SK-N-MC (cell line): Measurements from ENCODE around the gene UNK.

ENCODE experiments used
- EZH2 ChIP-seq: fragments of 200-600 bp; sonication (generic); IDR thresholded peaks from one replicate; pipeline ENCODE4 v1.6.1; 2017; ENCODE audit warnings: antibody characterized with exemption
- FOXP2 ChIP-seq: optimal IDR thresholded peaks from 2 replicates; pipeline ENCODE3; 2011; ENCODE audit warnings: mild to moderate bottlenecking, moderate library complexity; ENCODE audit not compliant: insufficient read depth; ENCODE audit errors: extremely low read length, control extremely low read depth
- POLR2AphosphoS5 ChIP-seq: IDR thresholded peaks from 2 replicates; pipeline ENCODE4 v1.6.1; 2012; ENCODE audit warnings: mild to moderate bottlenecking, low read depth, low read length, borderline replicate concordance

- TF ChIP-seq POLR2AphosphoS5: no peak
- no peak for TF ChIP-seq EZH2
- no peak for TF ChIP-seq FOXP2
Measured at GRCh38 chr17:75756451-75757085, 28.0 kb upstream of the UNK start.
